MM.1S (cell line): ENCODE measurements around the gene TACR2.

Experiments
- DNase-seq: peaks from one replicate; pipeline ENCODE4 v3.0.0-alpha.2; 2015
- H2AFZ ChIP-seq: fragments of 300-600 bp; sonication (generic); 2 replicates; pipeline ENCODE4 v1.6.0; 2016; ENCODE audit warnings: antibody characterized with exemption, low read length
- H3F3A ChIP-seq: fragments of 300-600 bp; sonication (generic); 2 replicates; pipeline ENCODE4 v1.6.1; 2016; ENCODE audit warnings: mild to moderate bottlenecking, antibody characterized with exemption, low read length, moderate library complexity, mixed read lengths; ENCODE audit not compliant: insufficient read depth
- H3K27ac ChIP-seq: fragments of 300-600 bp; sonication (generic); 2 replicates; pipeline ENCODE4 v1.5.1; 2016; ENCODE audit warnings: mild to moderate bottlenecking, low read length
- H3K27me3 ChIP-seq: fragments of 300-600 bp; sonication (generic); replicated peaks from 2 replicates; pipeline ENCODE4 v1.6.0; 2016; ENCODE audit warnings: low read length; ENCODE audit not compliant: insufficient read depth
- H3K36me3 ChIP-seq: fragments of 300-600 bp; sonication (generic); replicated peaks from 2 replicates; pipeline ENCODE4 v1.6.1; 2016; ENCODE audit warnings: mild to moderate bottlenecking, low read length, mixed read lengths; ENCODE audit not compliant: insufficient read depth
- H3K4me1 ChIP-seq: fragments of 300-600 bp; sonication (generic); 2 replicates; pipeline ENCODE4 v1.6.1; 2016; ENCODE audit warnings: low read length, mixed read lengths
- H3K4me2 ChIP-seq: fragments of 300-600 bp; sonication (generic); 2 replicates; pipeline ENCODE4 v1.6.0; 2016; ENCODE audit warnings: low read depth, low read length
- H3K4me3 ChIP-seq: fragments of 300-600 bp; sonication (generic); 2 replicates; pipeline ENCODE4 v1.5.1; 2016; ENCODE audit warnings: low read length, mixed read lengths
- H3K79me2 ChIP-seq: fragments of 300-600 bp; sonication (generic); 2 replicates; pipeline ENCODE4 v1.6.1; 2016; ENCODE audit warnings: mixed run types, low read length, mixed read lengths
- H3K9ac ChIP-seq: fragments of 300-600 bp; sonication (generic); 2 replicates; pipeline ENCODE4 v1.6.1; 2016; ENCODE audit warnings: low read length, mixed read lengths
- H3K9me2 ChIP-seq: fragments of 300-600 bp; sonication (generic); replicated peaks from 2 replicates; pipeline ENCODE4 v1.6.1; 2016; ENCODE audit warnings: mild to moderate bottlenecking, low read length, mixed read lengths; ENCODE audit not compliant: insufficient read depth
- H3K9me3 ChIP-seq: fragments of 300-600 bp; sonication (generic); replicated peaks from 2 replicates; pipeline ENCODE4 v1.6.1; 2016; ENCODE audit warnings: mild to moderate bottlenecking, low read length, mixed read lengths; ENCODE audit not compliant: insufficient read depth
- H4K20me1 ChIP-seq: fragments of 300-600 bp; sonication (generic); 2 replicates; pipeline ENCODE4 v1.6.1; 2016; ENCODE audit warnings: mild to moderate bottlenecking, low read length, moderate library complexity, mixed read lengths; ENCODE audit not compliant: insufficient read depth
- EZH2 ChIP-seq: fragments of 300-600 bp; sonication (generic); optimal IDR thresholded peaks from 2 replicates; pipeline ENCODE3; 2017; ENCODE audit warnings: low read depth, mild to moderate bottlenecking, antibody characterized with exemption, low read length, mixed read lengths
- EZH2phosphoT487 ChIP-seq: fragments of 300-600 bp; sonication (generic); IDR thresholded peaks from 2 replicates; pipeline ENCODE4 v1.6.1; 2018; ENCODE audit warnings: antibody characterized with exemption, low read length
- TF ChIP-seq, protein P1 (sequence below): fragments of 300-600 bp; sonication (generic); IDR thresholded peaks from 2 replicates; pipeline ENCODE4 v1.5.1; 2016; ENCODE audit warnings: antibody characterized with exemption, low read length, mixed read lengths

The TACR2 gene

DNA sequence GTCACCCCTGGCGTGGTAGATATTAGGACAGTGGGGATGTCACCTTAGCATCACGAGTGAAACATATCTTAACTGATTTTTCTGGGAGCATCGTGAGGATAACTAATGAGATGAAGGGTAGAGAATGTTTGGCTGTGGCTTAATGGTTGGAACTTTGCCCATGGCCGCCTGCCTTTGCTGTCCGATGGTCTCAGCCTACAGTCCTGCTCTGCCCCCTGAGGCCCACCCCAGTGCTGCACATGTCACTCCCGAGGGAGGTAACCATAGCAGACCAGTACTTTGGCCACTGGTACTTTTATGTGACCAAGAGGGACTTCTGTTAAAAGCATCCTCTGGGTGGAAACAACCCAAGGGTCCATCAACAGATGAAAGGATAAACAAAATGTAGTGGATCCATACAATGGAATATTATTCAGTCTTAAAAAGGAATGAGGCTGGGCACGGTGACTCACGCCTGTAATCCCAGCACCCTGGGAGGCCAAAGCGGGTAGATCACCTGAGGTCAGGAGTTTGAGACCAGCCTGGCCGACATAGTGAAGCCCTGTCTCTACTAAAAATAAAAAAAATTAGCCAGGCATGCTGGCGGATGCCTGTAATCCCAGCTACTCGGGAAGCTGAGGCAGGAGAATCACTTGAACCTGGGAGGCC lies 58.4 kb downstream of the TACR2 start:
- Histone ChIP-seq H2AFZ (no peak overlapping the region), H3K27ac (no peak overlapping the region), H4K20me1 (no peaks in the 10 kb centered on the region), H3K27me3 (no peaks in the 10 kb centered on the region), H3K79me2 (no peaks in the 10 kb centered on the region), H3K36me3 (no peaks in the 10 kb centered on the region), H3K9me3 (no peaks in the 10 kb centered on the region), H3K4me2 (no peak overlapping the region), H3K4me3 (no peak overlapping the region), H3K4me1 (no peaks in the 10 kb centered on the region), H3F3A (no peaks in the 10 kb centered on the region), H3K9me2 (no peaks in the 10 kb centered on the region), H3K9ac (no peak overlapping the region)
- TF ChIP-seq, protein P1, sequence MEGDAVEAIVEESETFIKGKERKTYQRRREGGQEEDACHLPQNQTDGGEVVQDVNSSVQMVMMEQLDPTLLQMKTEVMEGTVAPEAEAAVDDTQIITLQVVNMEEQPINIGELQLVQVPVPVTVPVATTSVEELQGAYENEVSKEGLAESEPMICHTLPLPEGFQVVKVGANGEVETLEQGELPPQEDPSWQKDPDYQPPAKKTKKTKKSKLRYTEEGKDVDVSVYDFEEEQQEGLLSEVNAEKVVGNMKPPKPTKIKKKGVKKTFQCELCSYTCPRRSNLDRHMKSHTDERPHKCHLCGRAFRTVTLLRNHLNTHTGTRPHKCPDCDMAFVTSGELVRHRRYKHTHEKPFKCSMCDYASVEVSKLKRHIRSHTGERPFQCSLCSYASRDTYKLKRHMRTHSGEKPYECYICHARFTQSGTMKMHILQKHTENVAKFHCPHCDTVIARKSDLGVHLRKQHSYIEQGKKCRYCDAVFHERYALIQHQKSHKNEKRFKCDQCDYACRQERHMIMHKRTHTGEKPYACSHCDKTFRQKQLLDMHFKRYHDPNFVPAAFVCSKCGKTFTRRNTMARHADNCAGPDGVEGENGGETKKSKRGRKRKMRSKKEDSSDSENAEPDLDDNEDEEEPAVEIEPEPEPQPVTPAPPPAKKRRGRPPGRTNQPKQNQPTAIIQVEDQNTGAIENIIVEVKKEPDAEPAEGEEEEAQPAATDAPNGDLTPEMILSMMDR, result no peak
- TF ChIP-seq EZH2, result no peak
- TF ChIP-seq EZH2phosphoT487, result no peak
- no peak for DNase-seq

DNA sequence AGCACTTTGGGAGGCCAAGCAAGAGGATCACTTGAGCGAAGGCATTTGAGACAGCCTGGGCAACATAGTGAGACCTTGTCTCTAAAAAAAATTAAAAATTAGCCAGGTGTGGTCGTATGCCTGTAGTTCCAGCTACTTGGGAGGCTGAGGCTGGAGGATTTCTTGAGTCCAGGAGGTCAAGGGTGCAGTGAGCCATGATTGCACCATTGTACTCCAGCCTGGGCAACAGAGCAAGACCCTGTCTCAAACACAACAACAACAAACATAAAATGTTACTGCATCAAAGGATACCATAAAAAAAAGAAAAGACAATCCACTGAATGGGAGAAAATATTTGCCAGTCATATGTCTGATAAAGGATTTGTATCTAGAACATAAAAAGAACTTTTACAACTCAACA lies 60.5 kb downstream of the TACR2 start:
- no peak overlapping the region for H3K4me3 ChIP-seq
- no peaks in the 10 kb centered on the region for H3K79me2 ChIP-seq
- no peaks in the 10 kb centered on the region for H3F3A ChIP-seq
- H4K20me1 ChIP-seq, result no peaks in the 10 kb centered on the region
- DNase-seq, result no peak
- H2AFZ ChIP-seq, result no peak overlapping the region
- no peak overlapping the region for H3K9ac ChIP-seq
- H3K27ac ChIP-seq, result no peak overlapping the region
- no peaks in the 10 kb centered on the region for H3K9me3 ChIP-seq
- H3K4me1 ChIP-seq, result no peaks in the 10 kb centered on the region
- H3K4me2 ChIP-seq, result no peak overlapping the region
- TF ChIP-seq EZH2, result no peak
- TF ChIP-seq, protein P1, result no peak
- TF ChIP-seq EZH2phosphoT487, result no peak
- H3K36me3 ChIP-seq, result no peaks in the 10 kb centered on the region
- H3K9me2 ChIP-seq, result no peaks in the 10 kb centered on the region
- H3K27me3 ChIP-seq, result no peaks in the 10 kb centered on the region

DNA sequence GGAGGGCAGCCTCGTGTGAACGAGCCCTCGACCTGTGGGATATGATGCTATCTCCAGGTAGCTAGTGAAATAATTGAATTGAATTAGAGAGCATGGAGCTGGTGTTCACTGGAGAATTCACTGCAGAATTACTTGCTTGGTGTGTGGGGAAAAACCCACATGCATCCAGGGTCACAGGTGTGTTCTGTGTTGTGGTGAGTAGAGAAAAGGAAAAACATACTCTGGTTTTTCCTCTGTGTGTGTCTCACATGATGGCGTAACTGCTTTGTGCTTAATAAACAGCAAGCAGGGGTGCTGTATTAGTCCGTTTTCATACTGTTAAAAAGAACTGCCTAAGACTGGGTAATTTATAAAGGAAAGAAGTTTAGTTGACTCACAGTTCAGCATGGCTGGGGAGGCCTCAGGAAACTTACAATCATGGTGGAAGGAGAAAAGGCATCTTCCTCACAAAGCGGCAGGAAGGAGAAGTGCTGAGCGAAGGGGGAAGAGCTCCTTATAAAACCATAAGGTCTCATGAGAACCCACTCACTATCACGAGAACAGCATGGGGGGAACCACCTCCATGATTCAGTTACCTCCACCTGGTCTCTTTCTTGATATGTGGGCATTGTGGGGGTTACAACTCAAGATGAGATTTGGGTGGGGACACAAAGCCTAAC lies 62.6 kb downstream of the TACR2 start:
- no peak for DNase-seq
- Histone ChIP-seq H3K36me3 (no peaks in the 10 kb centered on the region), H2AFZ (no peak overlapping the region), H3K4me1 (no peaks in the 10 kb centered on the region), H3K9me2 (no peaks in the 10 kb centered on the region), H3K9me3 (no peaks in the 10 kb centered on the region), H3K79me2 (no peaks in the 10 kb centered on the region), H3K4me3 (no peak overlapping the region), H3F3A (no peaks in the 10 kb centered on the region), H3K27me3 (no peaks in the 10 kb centered on the region), H3K9ac (no peak overlapping the region), H4K20me1 (no peaks in the 10 kb centered on the region), H3K27ac (no peak overlapping the region), H3K4me2 (no peak overlapping the region)
- TF ChIP-seq EZH2phosphoT487, result no peak
- TF ChIP-seq, protein P1, result no peak
- TF ChIP-seq EZH2, result no peak
